SK-N-SH (cell line): ENCODE measurements around the gene TANC1. TPM values are rescaled to one million over a fixed set of nuclear protein-coding genes. Genes with fewer than 3 reads are reported as not detected.

Experiments used
- CTCF ChIA-PET: fragments of 300-600, 350-600 bp; formaldehyde crosslinking; extraction: SDS; loops from one replicate; lab custom pipeline; 2021; lab: Yijun Ruan, JAX
- POLR2A ChIA-PET: fragments of 350-600 bp; sonication (Branson Sonifier 250); formaldehyde crosslinking; extraction: SDS; loops from one replicate; lab custom pipeline; 2020; ENCODE audit warnings: antibody characterized with exemption, inconsistent platforms; lab: Yijun Ruan, JAX
- DNase-seq: peaks from one replicate; pipeline ENCODE4 v3.0.0; 2012
- H2AFZ ChIP-seq: fragments of 200-600 bp; sonication (generic); 2 replicates; pipeline ENCODE4 v1.8.1; 2016; ENCODE audit warnings: antibody characterized with exemption, mild to moderate bottlenecking, low read depth
- H3F3A ChIP-seq: fragments of 200-600 bp; sonication (generic); replicated peaks from 2 replicates; pipeline ENCODE3; 2016; ENCODE audit warnings: antibody characterized with exemption, mild to moderate bottlenecking; ENCODE audit not compliant: insufficient read depth
- H3K27ac ChIP-seq, 2 experiments: fragments of 200-500 bp in 1 of 2; fragments of 200-600 bp in 1 of 2; sonication (Bioruptor generic) in 1 of 2; sonication (generic), shearing (Covaris generic) in 1 of 2; 2 replicates each; pipeline versions ENCODE4 v1.5.1 to v1.6.1; 2014 to 2016; ENCODE audit warnings: low read depth in 2 of 2, inconsistent platforms in 1 of 2, low read length in 1 of 2, mild to moderate bottlenecking in 1 of 2, mixed read lengths in 1 of 2
- H3K27me3 ChIP-seq: fragments of 200-600 bp; sonication (generic), shearing (Covaris generic); 2 replicates; pipeline ENCODE4 v1.6.1; 2016; ENCODE audit warnings: mixed run types; ENCODE audit not compliant: insufficient read depth
- H3K36me3 ChIP-seq, 2 experiments: fragments of 200-500 bp in 1 of 2; fragments of 200-600 bp in 1 of 2; sonication (Bioruptor generic) in 1 of 2; sonication (generic) in 1 of 2; replicated peaks in 1 of 2; 2 replicates each; pipeline versions ENCODE3 to v1.5.1; 2014 to 2016; ENCODE audit warnings: low read length in 1 of 2, mild to moderate bottlenecking in 1 of 2; ENCODE audit not compliant: insufficient read depth in 2 of 2, control insufficient read depth in 1 of 2
- H3K4me1 ChIP-seq, 2 experiments: fragments of 200-500 bp in 1 of 2; fragments of 200-600 bp in 1 of 2; sonication (Bioruptor generic) in 1 of 2; sonication (generic), shearing (Covaris generic) in 1 of 2; 2 replicates each; pipeline versions ENCODE4 v1.5.1 to v1.6.1; 2014 to 2016; ENCODE audit warnings: low read depth in 1 of 2, low read length in 1 of 2, mixed run types in 1 of 2; ENCODE audit not compliant: insufficient read depth in 2 of 2, control insufficient read depth in 1 of 2
- H3K4me2 ChIP-seq: fragments of 200-600 bp; sonication (generic), shearing (Covaris generic); 2 replicates; pipeline ENCODE4 v1.6.1; 2017; ENCODE audit warnings: mixed run types
- H3K4me3 ChIP-seq, 2 experiments: fragments of 200-500 bp in 1 of 2; fragments of 200-600 bp in 1 of 2; sonication (Bioruptor generic) in 1 of 2; sonication (generic), shearing (Covaris generic) in 1 of 2; 2 replicates each; pipeline versions ENCODE4 v1.5.1 to v1.8.1; 2014 to 2016; ENCODE audit warnings: low read depth in 2 of 2, inconsistent platforms in 1 of 2, low read length in 1 of 2, mild to moderate bottlenecking in 1 of 2, mixed read lengths in 1 of 2, moderate library complexity in 1 of 2
- H3K79me2 ChIP-seq: fragments of 200-600 bp; sonication (generic); 2 replicates; pipeline ENCODE4 v1.8.1; 2017; ENCODE audit warnings: mild to moderate bottlenecking; ENCODE audit not compliant: insufficient read depth
- H3K9ac ChIP-seq: fragments of 200-600 bp; sonication (generic); 2 replicates; pipeline ENCODE4 v1.6.1; 2017; ENCODE audit warnings: mixed run types
- H3K9me2 ChIP-seq: fragments of 200-600 bp; sonication (generic); 2 replicates; pipeline ENCODE4 v1.6.1; 2017; ENCODE audit warnings: mixed run types
- H3K9me3 ChIP-seq: fragments of 200-600 bp; sonication (generic); 2 replicates; pipeline ENCODE4 v1.6.1; 2017; ENCODE audit warnings: mixed run types, mild to moderate bottlenecking, moderate library complexity
- H4K20me1 ChIP-seq: fragments of 200-600 bp; sonication (generic); 2 replicates; pipeline ENCODE4 v1.6.1; 2017; ENCODE audit warnings: mild to moderate bottlenecking, mixed run types; ENCODE audit not compliant: insufficient read depth
- CHD2 ChIP-seq: fragments of 150-350 bp; IDR thresholded peaks from 2 replicates; pipeline ENCODE4 v1.6.1; 2018; ENCODE audit warnings: low read length; ENCODE audit not compliant: partially characterized antibody
- ELF1 ChIP-seq: IDR thresholded peaks from 2 replicates; pipeline ENCODE4 v1.4.0; 2012
- EP300 ChIP-seq, 2 experiments: IDR thresholded peaks; 2 replicates each; pipeline versions ENCODE4 v1.4.0 to v1.6.1; 2012; ENCODE audit warnings: borderline replicate concordance in 1 of 2, low read depth in 1 of 2, low read length in 1 of 2
- EZH2phosphoT487 ChIP-seq: fragments of 200-600 bp; sonication (generic); IDR thresholded peaks from 2 replicates; pipeline ENCODE4 v1.6.1; 2017; ENCODE audit warnings: low read depth, mixed run types, mild to moderate bottlenecking, antibody characterized with exemption, moderate library complexity, borderline replicate concordance
- FOSL2 ChIP-seq: IDR thresholded peaks from 2 replicates; pipeline ENCODE4 v1.4.0; 2012; ENCODE audit warnings: low read depth, mild to moderate bottlenecking, moderate library complexity, borderline replicate concordance
- FOXM1 ChIP-seq: IDR thresholded peaks from 2 replicates; pipeline ENCODE4 v1.4.0; 2012; ENCODE audit warnings: low read depth, mild to moderate bottlenecking
- GABPA ChIP-seq: IDR thresholded peaks from 2 replicates; pipeline ENCODE4 v1.4.0; 2012; ENCODE audit warnings: low read depth, mild to moderate bottlenecking
- GATA2 ChIP-seq: sonication (generic); formaldehyde crosslinking; IDR thresholded peaks from 2 replicates; pipeline ENCODE4 v1.5.0; 2020; ENCODE audit warnings: mild to moderate bottlenecking, missing genetic modification reagents
- JUND ChIP-seq: IDR thresholded peaks from 2 replicates; pipeline ENCODE4 v1.4.0; 2012
- MEF2A ChIP-seq: IDR thresholded peaks from 2 replicates; pipeline ENCODE4 v1.4.0; 2012; ENCODE audit warnings: low read depth, borderline replicate concordance
- MXI1 ChIP-seq: IDR thresholded peaks from 2 replicates; pipeline ENCODE4 v1.6.1; 2012; ENCODE audit warnings: mild to moderate bottlenecking, low read depth, low read length, improper control_type of control experiment
- NFIC ChIP-seq: IDR thresholded peaks from 2 replicates; pipeline ENCODE4 v1.4.0; 2012; ENCODE audit warnings: borderline replicate concordance
- NRF1 ChIP-seq: IDR thresholded peaks from 2 replicates; pipeline ENCODE4 v1.6.1; 2012; ENCODE audit warnings: low read depth, mild to moderate bottlenecking, low read length
- RAD21 ChIP-seq: IDR thresholded peaks from 2 replicates; pipeline ENCODE4 v1.6.1; 2012; ENCODE audit warnings: mild to moderate bottlenecking, low read length
- RCOR1 ChIP-seq: fragments of 150-350 bp; IDR thresholded peaks from 2 replicates; pipeline ENCODE4 v1.6.1; 2017; ENCODE audit warnings: antibody characterized with exemption, low read length
- RXRA ChIP-seq: IDR thresholded peaks from 2 replicates; pipeline ENCODE4 v1.4.0; 2012; ENCODE audit warnings: low read depth, mild to moderate bottlenecking, borderline replicate concordance
- SIN3A ChIP-seq: IDR thresholded peaks from 2 replicates; pipeline ENCODE4 v1.6.1; 2012; ENCODE audit warnings: low read depth, mild to moderate bottlenecking, low read length, moderate library complexity, borderline replicate concordance
- SMC3 ChIP-seq: IDR thresholded peaks from 2 replicates; pipeline ENCODE4 v1.6.1; 2012; ENCODE audit warnings: low read depth, low read length, improper control_type of control experiment
- TAF1 ChIP-seq: IDR thresholded peaks from 2 replicates; pipeline ENCODE4 v1.6.1; 2012; ENCODE audit warnings: low read depth, mild to moderate bottlenecking, low read length, moderate library complexity, borderline replicate concordance
- TEAD4 ChIP-seq: IDR thresholded peaks from 2 replicates; pipeline ENCODE4 v1.4.0; 2012; ENCODE audit warnings: mild to moderate bottlenecking, borderline replicate concordance; ENCODE audit not compliant: insufficient read depth
- YY1 ChIP-seq: IDR thresholded peaks from 2 replicates; pipeline ENCODE4 v1.4.0; 2012; ENCODE audit warnings: low read depth, mild to moderate bottlenecking
- whole genome bisulfite sequencing: methylation state at CpG from one replicate; pipeline ENCODE4 v1.1.6; 2017; ENCODE audit warnings: low lambda C conversion rate; 5-methylcytosine and 5-hydroxymethylcytosine counted together
- polyA plus RNA-seq, 3 experiments: library from polyadenylated mRNA; depleted of rRNA; stranded (reverse); fragments of >200 nt; gene quantifications; 2 replicates each; pipeline ENCODE4 v1.2.3, GENCODE V29; 2012
- TF ChIP-seq, protein P1 (sequence below): IDR thresholded peaks from 2 replicates; pipeline ENCODE4 v1.6.1; 2012; ENCODE audit warnings: mild to moderate bottlenecking, low read depth, low read length, moderate library complexity
- TF ChIP-seq, protein P2 (sequence below): fragments of 150-350 bp; IDR thresholded peaks from 2 replicates; pipeline ENCODE4 v1.6.1; 2017; ENCODE audit warnings: antibody characterized with exemption, low read length, low read depth, borderline replicate concordance
- TF ChIP-seq, protein P3 (sequence below): IDR thresholded peaks from 2 replicates; pipeline ENCODE4 v1.4.0; 2012; ENCODE audit warnings: low read depth, borderline replicate concordance
- TF ChIP-seq, protein P4 (sequence below): fragments of 150-350 bp; IDR thresholded peaks from 2 replicates; pipeline ENCODE4 v1.6.1; 2016; ENCODE audit warnings: mild to moderate bottlenecking, low read depth, low read length
- TF ChIP-seq, protein P5 (sequence below): IDR thresholded peaks from 2 replicates; pipeline ENCODE4 v1.4.0; 2012; ENCODE audit warnings: low read depth, borderline replicate concordance

The TANC1 gene
- polyA plus RNA-seq, 1 of the 3 experiments (the other 2 are of a cell fraction), result 19.2 TPM

DNA sequence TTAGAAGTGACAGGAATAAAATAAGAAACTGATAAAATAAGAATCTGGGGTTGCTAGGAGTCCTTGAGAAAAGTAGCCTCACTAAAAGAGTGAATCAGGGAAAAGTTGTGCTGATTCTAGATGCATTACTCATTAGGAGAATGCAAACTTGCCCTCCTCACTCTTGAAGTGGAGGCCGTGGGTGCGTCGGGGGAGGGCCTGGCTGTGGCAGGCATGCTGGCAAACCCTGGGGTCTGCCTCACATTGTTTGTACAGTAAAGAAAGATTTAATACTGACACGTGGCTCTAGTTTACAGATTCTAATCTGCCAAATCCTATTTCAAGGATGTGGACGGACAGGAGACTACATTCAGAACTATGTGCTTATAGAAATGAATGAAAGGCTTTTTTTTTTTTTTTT lies 41.9 kb downstream of the TANC1 start:
- Histone ChIP-seq H4K20me1 (no peaks in the 10 kb centered on the region), H3K36me3 (peaks cover 11 to 35% of the 10 kb centered on the region in 2 experiments), H3K27me3 (no peaks in the 10 kb centered on the region), H3K9me2 (no peaks in the 10 kb centered on the region), H3F3A (peaks cover 20% of the 10 kb centered on the region), H3K4me3 (no peak overlapping the region), H2AFZ (no peak overlapping the region), H3K27ac (peak overlapping the region; percentile 53 to 85), H3K9ac (peak overlapping the region; percentile 45; the same call in 1 of the 2 replicates), H3K4me1 (peaks cover 4 to 11% of the 10 kb centered on the region in 2 experiments; a peak in 3 of 4 replicates), H3K79me2 (peaks cover 75% of the 10 kb centered on the region), H3K9me3 (no peaks in the 10 kb centered on the region), H3K4me2 (peak overlapping the region; percentile 25; the same call in 1 of the 2 replicates)
- CTCF ChIA-PET, result no interaction called here
- peak; percentile 61 for DNase-seq
- POLR2A ChIA-PET, result no interaction called here
- 20% methylated on average over 5 of the region's 5 CpGs for WGBS
- TF ChIP-seq, protein P1, sequence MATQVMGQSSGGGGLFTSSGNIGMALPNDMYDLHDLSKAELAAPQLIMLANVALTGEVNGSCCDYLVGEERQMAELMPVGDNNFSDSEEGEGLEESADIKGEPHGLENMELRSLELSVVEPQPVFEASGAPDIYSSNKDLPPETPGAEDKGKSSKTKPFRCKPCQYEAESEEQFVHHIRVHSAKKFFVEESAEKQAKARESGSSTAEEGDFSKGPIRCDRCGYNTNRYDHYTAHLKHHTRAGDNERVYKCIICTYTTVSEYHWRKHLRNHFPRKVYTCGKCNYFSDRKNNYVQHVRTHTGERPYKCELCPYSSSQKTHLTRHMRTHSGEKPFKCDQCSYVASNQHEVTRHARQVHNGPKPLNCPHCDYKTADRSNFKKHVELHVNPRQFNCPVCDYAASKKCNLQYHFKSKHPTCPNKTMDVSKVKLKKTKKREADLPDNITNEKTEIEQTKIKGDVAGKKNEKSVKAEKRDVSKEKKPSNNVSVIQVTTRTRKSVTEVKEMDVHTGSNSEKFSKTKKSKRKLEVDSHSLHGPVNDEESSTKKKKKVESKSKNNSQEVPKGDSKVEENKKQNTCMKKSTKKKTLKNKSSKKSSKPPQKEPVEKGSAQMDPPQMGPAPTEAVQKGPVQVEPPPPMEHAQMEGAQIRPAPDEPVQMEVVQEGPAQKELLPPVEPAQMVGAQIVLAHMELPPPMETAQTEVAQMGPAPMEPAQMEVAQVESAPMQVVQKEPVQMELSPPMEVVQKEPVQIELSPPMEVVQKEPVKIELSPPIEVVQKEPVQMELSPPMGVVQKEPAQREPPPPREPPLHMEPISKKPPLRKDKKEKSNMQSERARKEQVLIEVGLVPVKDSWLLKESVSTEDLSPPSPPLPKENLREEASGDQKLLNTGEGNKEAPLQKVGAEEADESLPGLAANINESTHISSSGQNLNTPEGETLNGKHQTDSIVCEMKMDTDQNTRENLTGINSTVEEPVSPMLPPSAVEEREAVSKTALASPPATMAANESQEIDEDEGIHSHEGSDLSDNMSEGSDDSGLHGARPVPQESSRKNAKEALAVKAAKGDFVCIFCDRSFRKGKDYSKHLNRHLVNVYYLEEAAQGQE, result no peak
- 0 out of 2 replicates have a peak, but pooled peaks have one; percentile 7 for TF ChIP-seq RCOR1
- TF ChIP-seq GABPA, result no peak
- no peak for TF ChIP-seq NFIC
- TF ChIP-seq MEF2A, result no peak
- TF ChIP-seq YY1, result no peak
- TF ChIP-seq FOSL2, result peak; percentile 50; the same call in 1 of the 2 replicates
- TF ChIP-seq SIN3A, result no peak
- TF ChIP-seq, protein P2, sequence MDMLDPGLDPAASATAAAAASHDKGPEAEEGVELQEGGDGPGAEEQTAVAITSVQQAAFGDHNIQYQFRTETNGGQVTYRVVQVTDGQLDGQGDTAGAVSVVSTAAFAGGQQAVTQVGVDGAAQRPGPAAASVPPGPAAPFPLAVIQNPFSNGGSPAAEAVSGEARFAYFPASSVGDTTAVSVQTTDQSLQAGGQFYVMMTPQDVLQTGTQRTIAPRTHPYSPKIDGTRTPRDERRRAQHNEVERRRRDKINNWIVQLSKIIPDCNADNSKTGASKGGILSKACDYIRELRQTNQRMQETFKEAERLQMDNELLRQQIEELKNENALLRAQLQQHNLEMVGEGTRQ, result no peak
- TF ChIP-seq JUND, result no peak
- TF ChIP-seq, protein P3, sequence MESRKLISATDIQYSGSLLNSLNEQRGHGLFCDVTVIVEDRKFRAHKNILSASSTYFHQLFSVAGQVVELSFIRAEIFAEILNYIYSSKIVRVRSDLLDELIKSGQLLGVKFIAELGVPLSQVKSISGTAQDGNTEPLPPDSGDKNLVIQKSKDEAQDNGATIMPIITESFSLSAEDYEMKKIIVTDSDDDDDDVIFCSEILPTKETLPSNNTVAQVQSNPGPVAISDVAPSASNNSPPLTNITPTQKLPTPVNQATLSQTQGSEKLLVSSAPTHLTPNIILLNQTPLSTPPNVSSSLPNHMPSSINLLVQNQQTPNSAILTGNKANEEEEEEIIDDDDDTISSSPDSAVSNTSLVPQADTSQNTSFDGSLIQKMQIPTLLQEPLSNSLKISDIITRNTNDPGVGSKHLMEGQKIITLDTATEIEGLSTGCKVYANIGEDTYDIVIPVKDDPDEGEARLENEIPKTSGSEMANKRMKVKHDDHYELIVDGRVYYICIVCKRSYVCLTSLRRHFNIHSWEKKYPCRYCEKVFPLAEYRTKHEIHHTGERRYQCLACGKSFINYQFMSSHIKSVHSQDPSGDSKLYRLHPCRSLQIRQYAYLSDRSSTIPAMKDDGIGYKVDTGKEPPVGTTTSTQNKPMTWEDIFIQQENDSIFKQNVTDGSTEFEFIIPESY, result no peak
- no peak for TF ChIP-seq EP300 (IDR thresholded peaks at IDR 0.05; ENCODE audit: borderline replicate concordance in 1 of 2, low read depth in 1 of 2, low read length in 1 of 2)
- TF ChIP-seq, protein P4, sequence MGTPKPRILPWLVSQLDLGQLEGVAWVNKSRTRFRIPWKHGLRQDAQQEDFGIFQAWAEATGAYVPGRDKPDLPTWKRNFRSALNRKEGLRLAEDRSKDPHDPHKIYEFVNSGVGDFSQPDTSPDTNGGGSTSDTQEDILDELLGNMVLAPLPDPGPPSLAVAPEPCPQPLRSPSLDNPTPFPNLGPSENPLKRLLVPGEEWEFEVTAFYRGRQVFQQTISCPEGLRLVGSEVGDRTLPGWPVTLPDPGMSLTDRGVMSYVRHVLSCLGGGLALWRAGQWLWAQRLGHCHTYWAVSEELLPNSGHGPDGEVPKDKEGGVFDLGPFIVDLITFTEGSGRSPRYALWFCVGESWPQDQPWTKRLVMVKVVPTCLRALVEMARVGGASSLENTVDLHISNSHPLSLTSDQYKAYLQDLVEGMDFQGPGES, result no peak
- TF ChIP-seq, protein P5, sequence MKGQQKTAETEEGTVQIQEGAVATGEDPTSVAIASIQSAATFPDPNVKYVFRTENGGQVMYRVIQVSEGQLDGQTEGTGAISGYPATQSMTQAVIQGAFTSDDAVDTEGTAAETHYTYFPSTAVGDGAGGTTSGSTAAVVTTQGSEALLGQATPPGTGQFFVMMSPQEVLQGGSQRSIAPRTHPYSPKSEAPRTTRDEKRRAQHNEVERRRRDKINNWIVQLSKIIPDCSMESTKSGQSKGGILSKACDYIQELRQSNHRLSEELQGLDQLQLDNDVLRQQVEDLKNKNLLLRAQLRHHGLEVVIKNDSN, result no peak
- peak; percentile 34 for TF ChIP-seq CHD2
- TF ChIP-seq GATA2, result peak; percentile 59
- TF ChIP-seq NRF1, result no peak
- TF ChIP-seq RXRA, result no peak
- peak; percentile 90 for TF ChIP-seq MXI1
- TF ChIP-seq TAF1, result no peak
- TF ChIP-seq ELF1, result no peak
- TF ChIP-seq EZH2phosphoT487, result no peak
- TF ChIP-seq RAD21, result no peak
- no peak for TF ChIP-seq FOXM1
- no peak for TF ChIP-seq SMC3
- TF ChIP-seq TEAD4, result no peak
